BE2C (cell line): ENCODE measurements around the gene PLTP.

ENCODE experiments used
- DNase-seq: peaks from one replicate; pipeline ENCODE4 v3.0.0-alpha.2; 2020
- H3K27me3 ChIP-seq: fragments of 250-450 bp; sonication (Bioruptor Pico); 2 replicates; pipeline ENCODE4 v1.5.1; 2020; ENCODE audit warnings: mild to moderate bottlenecking
- H3K36me3 ChIP-seq: fragments of 250-450 bp; sonication (Bioruptor Pico); 2 replicates; pipeline ENCODE4 v1.5.1; 2020; ENCODE audit warnings: mild to moderate bottlenecking
- H3K4me1 ChIP-seq: fragments of 250-450 bp; sonication (Bioruptor Pico); 2 replicates; pipeline ENCODE4 v1.5.1; 2020
- H3K4me3 ChIP-seq: 2 replicates; pipeline ENCODE4 v1.5.1; 2011; ENCODE audit warnings: low read depth, low read length
- H3K9me3 ChIP-seq: fragments of 250-450 bp; sonication (Bioruptor Pico); 2 replicates; pipeline ENCODE4 v1.5.1; 2020
- TF ChIP-seq, protein P1 (sequence below): IDR thresholded peaks from 2 replicates; pipeline ENCODE4 v1.5.1; 2012; ENCODE audit warnings: mild to moderate bottlenecking, low read depth, low read length

PLTP gene

DNA sequence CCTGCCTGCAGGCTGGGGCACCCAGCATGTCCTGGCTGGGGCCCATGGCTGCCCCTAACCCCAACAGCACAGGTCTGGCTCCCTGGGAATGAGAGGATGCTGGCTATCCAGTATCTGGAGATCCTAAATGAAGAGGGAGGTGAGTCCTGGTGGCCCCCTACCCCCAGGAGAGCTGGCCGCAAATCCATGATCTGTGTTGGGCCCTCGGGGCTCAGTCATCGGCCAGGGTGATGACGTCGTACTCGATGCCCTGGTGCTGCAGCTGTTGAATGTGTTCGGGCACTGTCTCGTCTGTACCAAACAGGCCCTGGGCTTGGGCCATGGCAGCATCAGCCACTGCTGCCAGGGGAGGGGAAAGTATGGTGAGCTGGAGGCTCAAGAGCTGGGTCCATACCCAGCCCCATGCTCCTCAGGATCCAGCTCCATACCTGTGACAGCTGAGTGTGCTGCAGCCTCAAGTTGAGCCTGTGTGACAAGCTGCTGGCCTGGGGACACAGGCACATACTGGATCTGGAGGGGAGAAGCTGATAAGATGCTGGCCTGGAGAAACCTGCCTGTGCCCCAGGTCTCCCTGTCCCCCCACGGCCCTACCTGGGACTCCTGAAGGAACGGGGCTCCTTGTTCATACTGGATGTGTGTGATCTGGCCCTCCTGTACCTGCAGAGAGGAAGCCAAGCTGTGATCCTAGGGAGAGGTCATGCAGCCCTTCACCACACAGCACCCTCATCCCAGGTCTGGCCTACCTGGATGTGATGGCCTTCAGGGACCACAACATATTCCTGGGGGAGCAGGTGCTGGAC lies 37.0 kb upstream of the PLTP start:
- Histone ChIP-seq H3K4me1 (no peaks in the 10 kb centered on the region), H3K36me3 (peaks cover 94% of the 10 kb centered on the region), H3K9me3 (no peaks in the 10 kb centered on the region), H3K27me3 (no peaks in the 10 kb centered on the region), H3K4me3 (no peak overlapping the region)
- TF ChIP-seq, protein P1, sequence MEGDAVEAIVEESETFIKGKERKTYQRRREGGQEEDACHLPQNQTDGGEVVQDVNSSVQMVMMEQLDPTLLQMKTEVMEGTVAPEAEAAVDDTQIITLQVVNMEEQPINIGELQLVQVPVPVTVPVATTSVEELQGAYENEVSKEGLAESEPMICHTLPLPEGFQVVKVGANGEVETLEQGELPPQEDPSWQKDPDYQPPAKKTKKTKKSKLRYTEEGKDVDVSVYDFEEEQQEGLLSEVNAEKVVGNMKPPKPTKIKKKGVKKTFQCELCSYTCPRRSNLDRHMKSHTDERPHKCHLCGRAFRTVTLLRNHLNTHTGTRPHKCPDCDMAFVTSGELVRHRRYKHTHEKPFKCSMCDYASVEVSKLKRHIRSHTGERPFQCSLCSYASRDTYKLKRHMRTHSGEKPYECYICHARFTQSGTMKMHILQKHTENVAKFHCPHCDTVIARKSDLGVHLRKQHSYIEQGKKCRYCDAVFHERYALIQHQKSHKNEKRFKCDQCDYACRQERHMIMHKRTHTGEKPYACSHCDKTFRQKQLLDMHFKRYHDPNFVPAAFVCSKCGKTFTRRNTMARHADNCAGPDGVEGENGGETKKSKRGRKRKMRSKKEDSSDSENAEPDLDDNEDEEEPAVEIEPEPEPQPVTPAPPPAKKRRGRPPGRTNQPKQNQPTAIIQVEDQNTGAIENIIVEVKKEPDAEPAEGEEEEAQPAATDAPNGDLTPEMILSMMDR = no peak
- peak; percentile 40 for DNase-seq

DNA sequence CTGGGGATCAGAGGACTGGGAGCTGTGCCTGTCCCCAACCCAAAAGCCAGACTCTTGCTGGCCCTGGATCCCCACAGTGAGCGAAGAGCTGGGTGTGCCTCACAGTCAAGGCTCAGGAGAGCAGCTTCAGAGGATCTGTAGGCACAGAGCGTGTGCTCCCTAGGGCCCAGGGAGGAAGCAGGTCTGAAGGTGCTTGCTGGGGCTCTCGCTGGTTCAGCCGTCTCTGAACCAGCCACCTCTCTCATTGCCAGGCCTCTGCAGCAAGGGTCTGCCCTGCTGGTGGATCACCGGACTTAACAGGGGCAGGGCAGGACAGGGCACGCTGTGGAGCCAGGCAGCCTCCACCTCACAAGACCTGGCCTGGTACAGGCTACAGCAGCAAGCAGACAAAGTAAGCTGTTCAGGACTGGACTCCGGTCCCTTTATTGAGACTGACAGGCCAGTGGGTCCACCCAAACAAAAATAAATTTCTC lies 36.3 kb upstream of the PLTP start:
- TF ChIP-seq, protein P1 = no peak
- no peak overlapping the region for H3K4me3 ChIP-seq
- no peaks in the 10 kb centered on the region for H3K4me1 ChIP-seq
- no peaks in the 10 kb centered on the region for H3K9me3 ChIP-seq
- peaks cover 95% of the 10 kb centered on the region for H3K36me3 ChIP-seq
- H3K27me3 ChIP-seq = no peaks in the 10 kb centered on the region
- DNase-seq = no peak

DNA sequence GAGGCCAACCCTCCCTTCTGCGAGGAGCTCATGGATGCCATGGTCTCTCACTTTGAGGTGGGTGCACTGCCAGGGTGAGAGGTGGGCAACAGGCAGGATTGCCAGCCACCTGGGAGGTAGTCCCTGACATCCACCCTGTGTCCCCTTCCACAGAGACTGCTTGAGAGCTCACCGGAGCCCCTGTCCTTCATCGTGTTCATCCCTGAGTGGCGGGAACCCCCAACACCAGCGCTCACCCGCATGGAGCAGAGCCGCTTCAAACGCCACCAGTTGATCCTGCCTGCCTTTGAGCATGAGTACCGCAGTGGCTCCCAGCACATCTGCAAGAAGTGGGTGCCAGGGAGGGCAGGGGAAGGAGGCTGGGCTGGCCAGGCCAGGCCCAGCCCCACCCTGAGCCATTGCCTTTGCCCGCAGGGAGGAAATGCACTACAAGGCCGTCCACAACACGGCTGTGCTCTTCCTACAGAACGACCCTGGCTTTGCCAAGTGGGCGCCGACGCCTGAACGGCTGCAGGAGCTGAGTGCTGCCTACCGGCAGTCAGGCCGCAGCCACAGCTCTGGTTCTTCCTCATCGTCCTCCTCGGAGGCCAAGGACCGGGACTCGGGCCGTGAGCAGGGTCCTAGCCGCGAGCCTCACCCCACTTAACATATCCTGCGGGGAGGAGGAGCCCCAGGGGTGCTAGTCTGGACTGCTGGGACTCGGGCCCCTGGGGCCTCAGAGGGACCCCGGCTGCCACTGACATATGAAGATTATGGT lies 35.3 kb upstream of the PLTP start:
- no peak for DNase-seq
- Histone ChIP-seq H3K4me1 (no peaks in the 10 kb centered on the region), H3K36me3 (peaks cover 90% of the 10 kb centered on the region), H3K9me3 (no peaks in the 10 kb centered on the region), H3K27me3 (no peaks in the 10 kb centered on the region), H3K4me3 (no peak overlapping the region)
- TF ChIP-seq, protein P1 = no peak

DNA sequence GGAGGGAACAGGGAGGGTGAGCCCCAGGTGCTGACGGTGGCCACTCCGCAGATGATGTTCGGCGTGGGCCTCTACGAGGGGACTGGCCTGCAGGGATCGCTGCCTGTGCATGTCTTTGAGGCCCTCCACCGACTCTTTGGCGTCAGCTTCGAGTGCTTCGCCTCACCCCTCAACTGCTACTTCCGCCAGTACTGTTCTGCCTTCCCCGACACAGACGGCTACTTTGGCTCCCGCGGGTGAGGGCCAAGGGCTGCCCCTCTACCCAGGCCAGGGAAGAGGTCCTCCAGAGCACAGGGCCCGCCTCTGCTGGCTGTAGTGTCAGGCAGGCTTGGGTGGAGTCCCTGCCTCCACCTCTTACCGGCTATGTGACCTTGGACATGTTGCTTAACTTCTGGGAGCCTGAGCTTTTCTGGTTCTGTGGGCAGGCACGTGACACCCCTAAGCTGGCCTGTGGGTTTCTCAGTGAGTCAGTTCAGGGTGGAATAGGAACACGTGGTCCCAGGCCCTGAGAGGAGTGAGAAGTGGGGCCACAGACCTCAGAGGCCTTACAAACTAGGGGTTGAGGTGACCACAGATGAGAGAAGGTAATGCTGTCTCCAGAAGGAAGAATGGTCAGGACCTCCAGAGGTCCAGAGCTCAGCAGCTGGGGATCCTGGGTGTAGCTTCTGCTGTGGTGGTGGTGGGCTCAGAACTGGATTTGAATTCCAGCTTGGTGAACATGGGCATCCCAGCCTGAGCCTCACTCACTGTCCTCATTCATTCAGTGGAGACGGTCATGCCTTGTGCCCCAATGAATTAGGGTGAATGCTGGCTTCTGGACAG lies 34.4 kb upstream of the PLTP start:
- DNase-seq = no peak
- Histone ChIP-seq H3K4me3 (no peak overlapping the region), H3K36me3 (peaks cover 83% of the 10 kb centered on the region), H3K27me3 (no peaks in the 10 kb centered on the region), H3K4me1 (no peaks in the 10 kb centered on the region), H3K9me3 (no peaks in the 10 kb centered on the region)
- TF ChIP-seq, protein P1 = no peak

DNA sequence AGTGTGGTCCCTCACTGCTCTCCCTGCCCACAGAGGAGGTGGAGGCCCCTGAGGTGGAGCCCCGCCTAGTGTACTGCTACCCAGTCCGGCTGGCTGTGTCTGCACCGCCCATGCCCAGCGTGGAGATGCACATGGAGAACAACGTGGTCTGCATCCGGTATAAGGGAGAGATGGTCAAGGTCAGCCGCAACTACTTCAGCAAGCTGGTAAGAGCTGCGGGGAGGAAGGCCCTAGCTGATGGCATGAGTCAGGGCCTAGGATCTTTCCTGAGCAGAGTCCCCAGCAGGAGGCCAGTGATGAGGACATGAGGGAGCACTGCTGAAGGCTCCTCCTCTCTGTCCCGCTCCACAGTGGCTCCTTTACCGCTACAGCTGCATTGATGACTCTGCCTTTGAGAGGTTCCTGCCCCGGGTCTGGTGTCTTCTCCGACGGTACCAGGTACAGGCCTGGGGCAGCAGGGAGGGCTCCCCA lies 33.8 kb upstream of the PLTP start:
- DNase-seq = no peak
- H3K27me3 ChIP-seq = no peaks in the 10 kb centered on the region
- TF ChIP-seq, protein P1 = no peak
- no peaks in the 10 kb centered on the region for H3K4me1 ChIP-seq
- no peak overlapping the region for H3K4me3 ChIP-seq
- H3K9me3 ChIP-seq = no peaks in the 10 kb centered on the region
- peaks cover 85% of the 10 kb centered on the region for H3K36me3 ChIP-seq
